Measurements from ENCODE around the gene OSBPL5.

Gene OSBPL5

GRCh38 chr11:3156282-3156660 is 8.8 kb downstream of the OSBPL5 start:
- Mint-ChIP-seq H3K36me3 (ENCODE audit: low read depth) (no peaks in the 10 kb centered on the region), H3K4me1 (ENCODE audit: low read depth) (no peaks in the 10 kb centered on the region), H3K4me3 (no peak overlapping the region), H3K27ac (no peak overlapping the region), H3K9me3 (no peaks in the 10 kb centered on the region), H3K27me3 (ENCODE audit: low read depth) (peaks cover 16% of the 10 kb centered on the region)

- peaks cover 11% of the 10 kb centered on the region for H3K27me3 Mint-ChIP-seq (ENCODE audit: low read depth)
- H3K4me3 Mint-ChIP-seq: no peak overlapping the region
- H3K27ac Mint-ChIP-seq: no peak overlapping the region
- H3K36me3 Mint-ChIP-seq (ENCODE audit: low read depth): no peaks in the 10 kb centered on the region
- no peaks in the 10 kb centered on the region for H3K9me3 Mint-ChIP-seq
- no peaks in the 10 kb centered on the region for H3K4me1 Mint-ChIP-seq (ENCODE audit: low read depth)
Measured at GRCh38 chr11:3155691-3156258, 9.3 kb downstream of the OSBPL5 start.

- H3K27ac Mint-ChIP-seq: no peak overlapping the region
- H3K27me3 Mint-ChIP-seq (ENCODE audit: low read depth): peaks cover 6% of the 10 kb centered on the region
- H3K36me3 Mint-ChIP-seq (ENCODE audit: low read depth): no peaks in the 10 kb centered on the region
- H3K4me3 Mint-ChIP-seq: no peak overlapping the region
- H3K4me1 Mint-ChIP-seq (ENCODE audit: low read depth): no peaks in the 10 kb centered on the region
- H3K9me3 Mint-ChIP-seq: no peaks in the 10 kb centered on the region
Measured at GRCh38 chr11:3155216-3155615, 9.9 kb downstream of the OSBPL5 start.

- peaks cover 6% of the 10 kb centered on the region for H3K27me3 Mint-ChIP-seq (ENCODE audit: low read depth)
- H3K4me3 Mint-ChIP-seq: no peak overlapping the region
- no peaks in the 10 kb centered on the region for H3K36me3 Mint-ChIP-seq (ENCODE audit: low read depth)
- H3K9me3 Mint-ChIP-seq: no peaks in the 10 kb centered on the region
- no peaks in the 10 kb centered on the region for H3K4me1 Mint-ChIP-seq (ENCODE audit: low read depth)
- no peak overlapping the region for H3K27ac Mint-ChIP-seq
Measured at GRCh38 chr11:3154001-3154599, 11.0 kb downstream of the OSBPL5 start.

- Mint-ChIP-seq H3K4me3 (no peak overlapping the region), H3K27me3 (ENCODE audit: low read depth) (peaks cover 3% of the 10 kb centered on the region), H3K36me3 (ENCODE audit: low read depth) (no peaks in the 10 kb centered on the region), H3K4me1 (ENCODE audit: low read depth) (no peaks in the 10 kb centered on the region), H3K27ac (no peak overlapping the region), H3K9me3 (no peaks in the 10 kb centered on the region)
Measured at GRCh38 chr11:3153291-3153861, 11.7 kb downstream of the OSBPL5 start.

GRCh38 chr11:3152471-3153110 is 12.5 kb downstream of the OSBPL5 start:
- no peak overlapping the region for H3K4me3 Mint-ChIP-seq
- no peaks in the 10 kb centered on the region for H3K4me1 Mint-ChIP-seq (ENCODE audit: low read depth)
- no peaks in the 10 kb centered on the region for H3K9me3 Mint-ChIP-seq
- H3K27ac Mint-ChIP-seq: no peak overlapping the region
- no peaks in the 10 kb centered on the region for H3K36me3 Mint-ChIP-seq (ENCODE audit: low read depth)
- no peaks in the 10 kb centered on the region for H3K27me3 Mint-ChIP-seq (ENCODE audit: low read depth)

- Mint-ChIP-seq H3K9me3 (no peaks in the 10 kb centered on the region), H3K4me1 (ENCODE audit: low read depth) (no peaks in the 10 kb centered on the region), H3K36me3 (ENCODE audit: low read depth) (no peaks in the 10 kb centered on the region), H3K27me3 (ENCODE audit: low read depth) (no peaks in the 10 kb centered on the region), H3K27ac (no peak overlapping the region), H3K4me3 (no peak overlapping the region)
Measured at GRCh38 chr11:3150726-3151125, 14.4 kb downstream of the OSBPL5 start.

GRCh38 chr11:3149852-3150188 is 15.3 kb downstream of the OSBPL5 start:
- Mint-ChIP-seq H3K4me3 (no peak overlapping the region), H3K9me3 (no peaks in the 10 kb centered on the region), H3K27ac (no peak overlapping the region), H3K27me3 (ENCODE audit: low read depth) (no peaks in the 10 kb centered on the region), H3K36me3 (ENCODE audit: low read depth) (no peaks in the 10 kb centered on the region), H3K4me1 (ENCODE audit: low read depth) (no peaks in the 10 kb centered on the region)

- Mint-ChIP-seq H3K4me1 (ENCODE audit: low read depth) (no peaks in the 10 kb centered on the region), H3K36me3 (ENCODE audit: low read depth) (no peaks in the 10 kb centered on the region), H3K9me3 (no peaks in the 10 kb centered on the region), H3K27ac (no peak overlapping the region), H3K27me3 (ENCODE audit: low read depth) (no peaks in the 10 kb centered on the region), H3K4me3 (no peak overlapping the region)
Measured at GRCh38 chr11:3148990-3149851, 15.9 kb downstream of the OSBPL5 start.

- Mint-ChIP-seq H3K27ac (no peak overlapping the region), H3K27me3 (ENCODE audit: low read depth) (no peaks in the 10 kb centered on the region), H3K4me3 (no peak overlapping the region), H3K9me3 (no peaks in the 10 kb centered on the region), H3K36me3 (ENCODE audit: low read depth) (no peaks in the 10 kb centered on the region), H3K4me1 (ENCODE audit: low read depth) (no peaks in the 10 kb centered on the region)
Measured at GRCh38 chr11:3148255-3148989, 16.7 kb downstream of the OSBPL5 start.

GRCh38 chr11:3147626-3148025 is 17.5 kb downstream of the OSBPL5 start:
- Mint-ChIP-seq H3K36me3 (ENCODE audit: low read depth) (no peaks in the 10 kb centered on the region), H3K4me1 (ENCODE audit: low read depth) (no peaks in the 10 kb centered on the region), H3K27ac (no peak overlapping the region)

GRCh38 chr11:3147257-3147619 is 17.9 kb downstream of the OSBPL5 start:
- H3K36me3 Mint-ChIP-seq (ENCODE audit: low read depth): no peaks in the 10 kb centered on the region
- H3K9me3 Mint-ChIP-seq: no peaks in the 10 kb centered on the region
- no peak overlapping the region for H3K27ac Mint-ChIP-seq
- no peaks in the 10 kb centered on the region for H3K27me3 Mint-ChIP-seq (ENCODE audit: low read depth)
- no peak overlapping the region for H3K4me3 Mint-ChIP-seq
- H3K4me1 Mint-ChIP-seq (ENCODE audit: low read depth): no peaks in the 10 kb centered on the region

More at GRCh38 chr11:3147626-3148025, 17.5 kb downstream of the OSBPL5 start:
- Mint-ChIP-seq H3K9me3 (no peaks in the 10 kb centered on the region), H3K27me3 (ENCODE audit: low read depth) (no peaks in the 10 kb centered on the region), H3K4me3 (no peak overlapping the region)

- Mint-ChIP-seq H3K9me3 (no peaks in the 10 kb centered on the region), H3K27me3 (ENCODE audit: low read depth) (no peaks in the 10 kb centered on the region), H3K4me1 (ENCODE audit: low read depth) (no peaks in the 10 kb centered on the region), H3K36me3 (ENCODE audit: low read depth) (no peaks in the 10 kb centered on the region), H3K4me3 (no peak overlapping the region), H3K27ac (no peak overlapping the region)
Measured at GRCh38 chr11:3146612-3147256, 18.4 kb downstream of the OSBPL5 start.

- Mint-ChIP-seq H3K27ac (no peak overlapping the region), H3K27me3 (ENCODE audit: low read depth) (no peaks in the 10 kb centered on the region), H3K4me3 (no peak overlapping the region), H3K9me3 (no peaks in the 10 kb centered on the region), H3K36me3 (ENCODE audit: low read depth) (no peaks in the 10 kb centered on the region), H3K4me1 (ENCODE audit: low read depth) (no peaks in the 10 kb centered on the region)
Measured at GRCh38 chr11:3145206-3145520, 19.9 kb downstream of the OSBPL5 start.

Data from T-helper 1 cell treated with Interleukin-12 subunit alpha and Interleukin-12 subunit beta and Interleukin-4 antibody, amounts not matched to agents 30 μg/mL and 1 μg/mL, for 36 hours (primary cell).